ENCODE results near the gene SEZ6L2.
A peak's percentile ranks its signal among the peaks of the same experiment; 100 is the strongest.
"Not testable (repeated sequence)": the region's sequence is repeated elsewhere in the genome, so short reads cannot be mapped to it uniquely, and the experiment has no call there.

Gene SEZ6L2

GRCh38 chr16:29858149-29858849, 41.1 kb downstream of the SEZ6L2 start:
- no peak for DNase-seq (ENCODE audit: insufficient read length, low spot score)
- FAIRE-seq = no peak

- FAIRE-seq = no peak
These were observed 42.1 kb downstream of the SEZ6L2 start for GRCh38 chr16:29857133-29857760.

GRCh38 chr16:29854520-29855100, 44.7 kb downstream of the SEZ6L2 start:
- no peak for DNase-seq (ENCODE audit: insufficient read length, low spot score)
- no peak for FAIRE-seq

More at GRCh38 chr16:29857133-29857760, 42.1 kb downstream of the SEZ6L2 start:
- DNase-seq (ENCODE audit: insufficient read length, low spot score) = no peak

- FAIRE-seq (no peak), DNase-seq (ENCODE audit: insufficient read length, low spot score) (no peak)
These were observed 46.7 kb downstream of the SEZ6L2 start for GRCh38 chr16:29852654-29853053.

GRCh38 chr16:29850998-29851397, 48.4 kb downstream of the SEZ6L2 start:
- FAIRE-seq = no peak
- DNase-seq (ENCODE audit: insufficient read length, low spot score) = no peak

GRCh38 chr16:29849505-29849904, 49.8 kb downstream of the SEZ6L2 start:
- FAIRE-seq (no peak), DNase-seq (ENCODE audit: insufficient read length, low spot score) (no peak)

- DNase-seq (ENCODE audit: insufficient read length, low spot score) (peak; percentile 84), FAIRE-seq (peak; percentile 80)
These were observed 50.7 kb downstream of the SEZ6L2 start for GRCh38 chr16:29848420-29849297.

- FAIRE-seq = no peak
- DNase-seq (ENCODE audit: insufficient read length, low spot score) = no peak
These were observed 53.7 kb downstream of the SEZ6L2 start for GRCh38 chr16:29845656-29846055.

- no peak for FAIRE-seq
- DNase-seq (ENCODE audit: insufficient read length, low spot score) = no peak
These were observed 54.6 kb downstream of the SEZ6L2 start for GRCh38 chr16:29844575-29845331.

GRCh38 chr16:29843931-29844330, 55.4 kb downstream of the SEZ6L2 start:
- no peak for DNase-seq (ENCODE audit: insufficient read length, low spot score)

GRCh38 chr16:29842732-29843346, 56.5 kb downstream of the SEZ6L2 start:
- no peak for FAIRE-seq
- no peak for DNase-seq (ENCODE audit: insufficient read length, low spot score)

More at GRCh38 chr16:29843931-29844330, 55.4 kb downstream of the SEZ6L2 start:
- no peak for FAIRE-seq

GRCh38 chr16:29841631-29842030, 57.7 kb downstream of the SEZ6L2 start:
- DNase-seq (ENCODE audit: insufficient read length, low spot score) (no peak), FAIRE-seq (no peak)

- FAIRE-seq = no peak
- DNase-seq (ENCODE audit: insufficient read length, low spot score) = no peak
These were observed 59.1 kb downstream of the SEZ6L2 start for GRCh38 chr16:29840240-29840639.

- no peak for FAIRE-seq
These were observed 59.5 kb downstream of the SEZ6L2 start for GRCh38 chr16:29839822-29840221.

GRCh38 chr16:29837841-29838240, 61.5 kb downstream of the SEZ6L2 start:
- DNase-seq (ENCODE audit: insufficient read length, low spot score) (no peak), FAIRE-seq (no peak)

More at GRCh38 chr16:29839822-29840221, 59.5 kb downstream of the SEZ6L2 start:
- no peak for DNase-seq (ENCODE audit: insufficient read length, low spot score)

- FAIRE-seq (no peak), DNase-seq (ENCODE audit: insufficient read length, low spot score) (no peak)
These were observed 62.7 kb downstream of the SEZ6L2 start for GRCh38 chr16:29836623-29837022.

- DNase-seq (ENCODE audit: insufficient read length, low spot score) (no peak), FAIRE-seq (no peak)
These were observed 63.4 kb downstream of the SEZ6L2 start for GRCh38 chr16:29835926-29836325.

- DNase-seq (ENCODE audit: insufficient read length, low spot score) (no peak), FAIRE-seq (no peak)
These were observed 65.3 kb downstream of the SEZ6L2 start for GRCh38 chr16:29834079-29834478.

GRCh38 chr16:29833219-29833618, 66.1 kb downstream of the SEZ6L2 start:
- DNase-seq (ENCODE audit: insufficient read length, low spot score); FAIRE-seq: not testable (repeated sequence)

GRCh38 chr16:29831490-29831889, 67.9 kb downstream of the SEZ6L2 start:
- FAIRE-seq = no peak
- no peak for DNase-seq (ENCODE audit: insufficient read length, low spot score)
